ENCODE data around the gene COL3A1.

COL3A1 gene

GRCh38 chr2:189015359-189015758 is 41.2 kb downstream of the COL3A1 start:
- no peak for TF ChIP-seq CTCF (IDR thresholded peaks at IDR 0.05)
- Histone ChIP-seq H3K36me3 (peaks cover 16 to 26% (median 24%) of the 10 kb centered on the region in 3 donors), H3K4me3 (no peak overlapping the region), H3K9me3 (no peaks in the 10 kb centered on the region), H3K27me3 (no peaks in the 10 kb centered on the region), H3K4me1 (peaks cover 0 to 65% (median 10%) of the 10 kb centered on the region in 4 donors), H3K27ac (peak overlapping the region; percentile 47 to 55)
- intact Hi-C loops (cut with DNase I; ENCODE audit: low total_unique reads), result loop anchor here (2.0 kb wide), 1 partner anchor 21 kb away; no protein-coding TSS in a partner anchor
- DNase-seq, result no peak

GRCh38 chr2:189016311-189016861 is 42.2 kb downstream of the COL3A1 start:
- DNase-seq, result no peak
- Histone ChIP-seq H3K4me1 (peaks cover 0 to 65% (median 10%) of the 10 kb centered on the region in 4 donors), H3K36me3 (peaks cover 6 to 16% (median 14%) of the 10 kb centered on the region in 3 donors), H3K4me3 (no peak overlapping the region), H3K27me3 (no peaks in the 10 kb centered on the region), H3K9me3 (no peaks in the 10 kb centered on the region), H3K27ac (peak overlapping the region; percentile 47 to 55)
- no peak for TF ChIP-seq CTCF (IDR thresholded peaks at IDR 0.05)
- intact Hi-C loops (cut with DNase I; ENCODE audit: low total_unique reads), result no loop called here

- Histone ChIP-seq H3K4me3 (no peak overlapping the region), H3K27ac (peak overlapping the region in 1 of 2 donors; percentile 43), H3K4me1 (peaks cover 0 to 66% (median 10%) of the 10 kb centered on the region in 4 donors), H3K36me3 (no peaks in the 10 kb centered on the region), H3K9me3 (no peaks in the 10 kb centered on the region), H3K27me3 (no peaks in the 10 kb centered on the region)
- intact Hi-C loops (cut with DNase I; ENCODE audit: low total_unique reads), result no loop called here
- TF ChIP-seq CTCF (IDR thresholded peaks at IDR 0.05), result no peak
- DNase-seq, result no peak
These were observed 44.5 kb downstream of the COL3A1 start for GRCh38 chr2:189018631-189019030.

GRCh38 chr2:189020179-189020578 is 46.0 kb downstream of the COL3A1 start:
- Histone ChIP-seq H3K36me3 (no peaks in the 10 kb centered on the region), H3K27ac (no peak overlapping the region), H3K9me3 (no peaks in the 10 kb centered on the region), H3K27me3 (no peaks in the 10 kb centered on the region), H3K4me3 (no peak overlapping the region), H3K4me1 (peaks cover 0 to 60% (median 8%) of the 10 kb centered on the region in 4 donors)
- intact Hi-C loops (cut with DNase I; ENCODE audit: low total_unique reads), result no loop called here
- no peak for DNase-seq
- no peak for TF ChIP-seq CTCF (IDR thresholded peaks at IDR 0.05)

GRCh38 chr2:189022053-189022481 is 47.9 kb downstream of the COL3A1 start:
- TF ChIP-seq CTCF (IDR thresholded peaks at IDR 0.05), result no peak
- Histone ChIP-seq H3K4me3 (no peak overlapping the region), H3K36me3 (no peaks in the 10 kb centered on the region), H3K9me3 (no peaks in the 10 kb centered on the region), H3K4me1 (peaks cover 0 to 53% (median 9%) of the 10 kb centered on the region in 4 donors), H3K27ac (peak overlapping the region; percentile 31 to 41), H3K27me3 (no peaks in the 10 kb centered on the region)
- intact Hi-C loops (cut with DNase I; ENCODE audit: low total_unique reads), result no loop called here
- no peak for DNase-seq

Measured in tibial artery (tissue), 4 donors.